ENCODE data around the gene RPS3. TPM values are rescaled to one million over a fixed set of nuclear protein-coding genes. Genes with fewer than 3 reads are reported as not detected.

RPS3 gene
- total and polyA plus RNA-seq, 2 donors (not counting 1 experiment from before 2014, with no cell fraction given) = 3,389 to 3,642 TPM

DNA sequence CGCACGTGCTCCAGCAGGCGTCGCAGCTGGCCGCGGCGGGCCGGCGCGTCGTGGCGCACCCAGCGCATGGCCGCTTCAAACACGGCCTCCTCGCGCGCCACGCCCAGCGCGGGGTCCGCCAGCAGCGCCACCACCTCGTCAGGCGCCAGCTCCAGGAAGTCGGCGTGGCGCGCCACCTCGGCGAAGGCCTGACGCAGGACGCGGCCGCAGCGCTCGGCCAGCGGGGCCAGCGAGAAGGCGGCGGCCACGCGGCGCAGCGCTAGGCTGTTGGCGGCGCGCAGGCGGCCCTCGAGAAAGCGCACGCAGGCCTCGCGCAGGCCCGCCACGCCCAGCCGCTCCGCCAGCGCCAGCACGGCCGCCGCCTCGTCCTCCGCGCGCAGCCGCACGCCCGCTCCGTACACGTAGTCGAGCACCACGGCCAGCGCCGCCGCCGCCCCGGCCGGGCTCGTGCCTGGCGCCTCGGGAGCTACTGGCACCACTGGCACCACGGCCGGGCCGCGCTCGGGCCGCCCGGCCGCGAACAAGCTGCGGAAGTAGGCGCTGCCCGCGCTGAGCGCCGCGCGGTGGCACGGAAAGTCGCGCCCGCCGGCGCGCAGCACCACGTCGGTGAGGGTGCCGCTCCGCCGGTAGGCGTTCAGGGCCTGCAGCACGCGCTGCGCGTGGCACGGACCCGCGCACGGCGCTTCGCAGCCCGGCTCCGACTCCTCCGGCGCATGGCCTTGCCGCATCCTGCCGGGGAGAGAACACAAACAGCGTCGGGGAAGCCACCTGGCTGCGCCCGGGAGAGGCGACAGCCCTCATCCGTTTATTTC lies 30.8 kb downstream of the RPS3 start:
- peak overlapping the region; percentile 47 for H3K9ac ChIP-seq (ENCODE audit: low read length)
- H3K36me3 ChIP-seq (replicated peaks in 1 of 2; ENCODE audit: control extremely low read depth in 1 of 2, control insufficient read depth in 1 of 2, extremely low read depth in 1 of 2, insufficient read depth in 2 of 2, low read length in 1 of 2) = no peaks in the 10 kb centered on the region
- H3K4me3 Mint-ChIP-seq = peak overlapping the region; percentile 85
- peak overlapping the region in 3 of 5 experiments; percentile 41 to 56 (median 43) for H3K4me3 ChIP-seq (ENCODE audit: control extremely low read depth in 1 of 5, extremely low read depth in 1 of 5, insufficient read depth in 1 of 5, low read depth in 2 of 5, low read length in 4 of 5)
- H3K27ac Mint-ChIP-seq = peak overlapping the region; percentile 71
- TF ChIP-seq, protein P1, sequence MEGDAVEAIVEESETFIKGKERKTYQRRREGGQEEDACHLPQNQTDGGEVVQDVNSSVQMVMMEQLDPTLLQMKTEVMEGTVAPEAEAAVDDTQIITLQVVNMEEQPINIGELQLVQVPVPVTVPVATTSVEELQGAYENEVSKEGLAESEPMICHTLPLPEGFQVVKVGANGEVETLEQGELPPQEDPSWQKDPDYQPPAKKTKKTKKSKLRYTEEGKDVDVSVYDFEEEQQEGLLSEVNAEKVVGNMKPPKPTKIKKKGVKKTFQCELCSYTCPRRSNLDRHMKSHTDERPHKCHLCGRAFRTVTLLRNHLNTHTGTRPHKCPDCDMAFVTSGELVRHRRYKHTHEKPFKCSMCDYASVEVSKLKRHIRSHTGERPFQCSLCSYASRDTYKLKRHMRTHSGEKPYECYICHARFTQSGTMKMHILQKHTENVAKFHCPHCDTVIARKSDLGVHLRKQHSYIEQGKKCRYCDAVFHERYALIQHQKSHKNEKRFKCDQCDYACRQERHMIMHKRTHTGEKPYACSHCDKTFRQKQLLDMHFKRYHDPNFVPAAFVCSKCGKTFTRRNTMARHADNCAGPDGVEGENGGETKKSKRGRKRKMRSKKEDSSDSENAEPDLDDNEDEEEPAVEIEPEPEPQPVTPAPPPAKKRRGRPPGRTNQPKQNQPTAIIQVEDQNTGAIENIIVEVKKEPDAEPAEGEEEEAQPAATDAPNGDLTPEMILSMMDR (IDR thresholded peaks at IDR 0.05) = no peak
- TF ChIP-seq EZH2 (IDR thresholded peaks at IDR 0.05; ENCODE audit: borderline replicate concordance, insufficient read depth, low read depth, low read length, poor library complexity, severe bottlenecking) = peak; percentile 37
- H3K4me1 ChIP-seq (ENCODE audit: control insufficient read depth in 2 of 2, insufficient read depth in 2 of 2, low read length in 2 of 2) = peaks cover 22 to 28% of the 10 kb centered on the region in 2 donors
- intact Hi-C loops (cut with micrococcal nuclease) = loop anchor here (2.0 kb wide), 1 partner anchor 29 kb away; no protein-coding TSS in a partner anchor
- peaks cover 48% of the 10 kb centered on the region for H3K27me3 Mint-ChIP-seq
- H2AFZ ChIP-seq (ENCODE audit: insufficient read depth, low read depth, low read length, poor library complexity, severe bottlenecking) = peak overlapping the region; percentile 37
- peaks cover 0 to 11% (median 0%) of the 10 kb centered on the region in 3 donors for H3K9me3 ChIP-seq (ENCODE audit: control extremely low read depth in 1 of 3, control insufficient read depth in 2 of 3, insufficient read depth in 1 of 3, low read length in 2 of 3)
- ChIA-PET POLR2A (interaction anchor here (1.0 kb wide), 1 partner anchor 339 kb away, joined by 8 read pairs; no protein-coding TSS in a partner anchor), CTCF (interaction anchor here (1.1 to 1.6 kb wide), 3 partner anchors 10 to 30 kb away, joined by 3 to 5 read pairs (median 4); no protein-coding TSS in a partner anchor)
- no peak overlapping the region for H3K27ac ChIP-seq (ENCODE audit: low read length in 2 of 2)
- peaks cover 0 to 63% (median 28%) of the 10 kb centered on the region in 4 experiments for H3K27me3 ChIP-seq (replicated peaks in 1 of 4; ENCODE audit: control extremely low read depth in 1 of 4, control insufficient read depth in 3 of 4, insufficient read depth in 4 of 4, low read length in 3 of 4)
- peak; percentile 64 for ATAC-seq (ENCODE audit: low read depth)
- no peaks in the 10 kb centered on the region for H3K9me3 Mint-ChIP-seq (ENCODE audit: insufficient read depth)
- H3K79me2 ChIP-seq (ENCODE audit: control insufficient read depth, insufficient read depth, low read length) = no peaks in the 10 kb centered on the region
- peak; percentile 77 for DNase-seq
- peaks cover 26% of the 10 kb centered on the region for H3K4me1 Mint-ChIP-seq
- 3% methylated on average over 134 of the region's 134 CpGs for WGBS (ENCODE audit: insufficient coverage)
- no peaks in the 10 kb centered on the region for H4K20me1 ChIP-seq (ENCODE audit: control insufficient read depth, insufficient read depth, low read length, poor library complexity, severe bottlenecking)
- H3K4me2 ChIP-seq (replicated peaks; ENCODE audit: low read depth, low read length, poor library complexity, severe bottlenecking) = peak overlapping the region; percentile 80
